ENCODE results near the gene ZNF747. TPM values are rescaled to one million over a fixed set of nuclear protein-coding genes. Genes with fewer than 3 reads are reported as not detected.

ZNF747 gene
- total RNA-seq, 2 experiments from 2014 or later: 10.4 to 11.8 TPM

GRCh38 chr16:30491229-30491628 is 43.4 kb downstream of the ZNF747 start:
- Mint-ChIP-seq H3K9me3 (no peaks in the 10 kb centered on the region), H3K36me3 (ENCODE audit: low read depth) (peaks cover 67% of the 10 kb centered on the region), H3K27me3 (no peaks in the 10 kb centered on the region), H3K4me3 (no peak overlapping the region), H3K27ac (peak overlapping the region; percentile 1), H3K4me1 (peaks cover 51% of the 10 kb centered on the region)
- ChIA-PET CTCF (interaction anchor here (0.6 to 1.6 kb wide), 8 partner anchors 16 to 420 kb away, joined by 3 to 5 read pairs (median 4); partner anchors contain the start of genes DCTPP1 and ZNF747), POLR2A (no interaction called here)
- no peak for DNase-seq

- Mint-ChIP-seq H3K27me3 (no peaks in the 10 kb centered on the region), H3K4me3 (no peak overlapping the region), H3K27ac (no peak overlapping the region), H3K36me3 (ENCODE audit: low read depth) (peaks cover 71% of the 10 kb centered on the region), H3K9me3 (no peaks in the 10 kb centered on the region), H3K4me1 (peaks cover 51% of the 10 kb centered on the region)
- ChIA-PET POLR2A (no interaction called here), CTCF (interaction anchor here (0.6 to 1.6 kb wide), 4 partner anchors 15 to 138 kb away, joined by 3 to 5 read pairs (median 4); partner anchors contain the start of gene DCTPP1)
- DNase-seq: no peak
These were observed 44.4 kb downstream of the ZNF747 start for GRCh38 chr16:30490210-30490609.

GRCh38 chr16:30488764-30489605 is 45.7 kb downstream of the ZNF747 start:
- Mint-ChIP-seq H3K27me3 (no peaks in the 10 kb centered on the region), H3K9me3 (no peaks in the 10 kb centered on the region), H3K4me1 (peaks cover 51% of the 10 kb centered on the region), H3K4me3 (no peak overlapping the region), H3K27ac (peak overlapping the region; percentile 19), H3K36me3 (ENCODE audit: low read depth) (peaks cover 69% of the 10 kb centered on the region)
- ChIA-PET CTCF (interaction anchor here (0.7 to 3.1 kb wide), 5 partner anchors 8 to 200 kb away, joined by 3 to 11 read pairs (median 3); no protein-coding TSS in a partner anchor), POLR2A (no interaction called here)
- DNase-seq: no peak

DNA sequence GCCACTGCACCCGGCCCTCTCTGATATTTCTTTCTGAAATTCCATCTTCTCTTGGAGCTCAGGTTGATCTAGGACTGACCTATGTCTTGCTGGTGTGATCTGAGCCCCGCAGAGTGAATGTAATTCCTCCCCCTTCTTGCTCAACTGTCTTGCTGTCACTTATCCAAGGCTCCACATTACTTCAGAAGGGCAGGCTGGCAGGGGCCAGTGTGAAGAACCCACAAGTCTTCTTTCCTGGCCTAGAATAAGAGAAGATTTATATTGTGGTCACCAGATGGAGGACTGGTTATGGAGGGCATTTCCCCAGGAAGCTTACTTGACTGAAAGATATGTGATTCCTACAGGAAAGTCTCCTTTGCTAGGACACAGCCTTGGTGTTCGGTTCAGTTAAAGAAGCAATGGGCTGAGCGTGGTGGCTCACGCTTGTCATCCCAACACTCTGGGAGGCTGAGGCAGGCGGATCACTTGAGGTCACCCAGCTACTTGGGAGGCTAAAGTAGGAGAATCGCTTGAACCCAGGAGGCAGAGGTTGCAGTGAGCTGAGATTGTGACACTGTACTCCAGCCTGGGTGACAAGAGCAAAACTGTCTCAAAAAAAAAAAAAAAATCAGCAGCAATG is 48.7 kb downstream of the ZNF747 start:
- no peaks in the 10 kb centered on the region for H3K9me3 Mint-ChIP-seq
- peaks cover 75% of the 10 kb centered on the region for H3K36me3 Mint-ChIP-seq (ENCODE audit: low read depth)
- no peak overlapping the region for H3K27ac Mint-ChIP-seq
- ChIA-PET POLR2A (no interaction called here), CTCF (interaction anchor here (0.7 to 3.1 kb wide), 5 partner anchors 9 to 56 kb away, joined by 3 to 11 read pairs (median 4); partner anchors contain the start of gene DCTPP1)
- no peak overlapping the region for H3K4me3 Mint-ChIP-seq
- DNase-seq: no peak
- H3K4me1 Mint-ChIP-seq: peaks cover 63% of the 10 kb centered on the region
- no peaks in the 10 kb centered on the region for H3K27me3 Mint-ChIP-seq

DNA sequence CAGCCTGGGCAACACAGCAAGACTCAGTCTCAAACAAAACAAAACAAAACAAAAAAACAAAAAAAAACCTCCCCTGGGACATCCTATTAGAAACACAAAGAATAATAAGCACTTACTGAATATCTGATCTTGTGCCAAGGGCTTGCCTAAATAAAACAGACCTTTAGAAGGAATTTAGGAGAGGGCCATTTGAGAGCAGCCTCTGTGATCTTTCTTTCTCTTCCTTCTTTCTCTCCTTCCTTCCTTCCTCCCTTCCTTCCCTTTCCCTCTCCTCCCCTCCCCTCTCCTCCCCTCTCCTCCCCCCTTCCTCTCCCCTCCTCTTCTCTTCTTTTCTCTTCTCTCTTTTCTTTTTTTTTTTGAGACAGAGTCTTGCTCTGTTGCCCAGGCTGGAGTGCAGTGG is 49.8 kb downstream of the ZNF747 start:
- CTCF ChIA-PET: interaction anchor here (2.2 kb wide), 1 partner anchor 55 kb away, joined by 5 read pairs; the partner anchor contains the start of gene DCTPP1
- H3K36me3 Mint-ChIP-seq (ENCODE audit: low read depth): peaks cover 75% of the 10 kb centered on the region
- DNase-seq: no peak
- no peaks in the 10 kb centered on the region for H3K27me3 Mint-ChIP-seq
- H3K27ac Mint-ChIP-seq: no peak overlapping the region
- peaks cover 63% of the 10 kb centered on the region for H3K4me1 Mint-ChIP-seq
- no peak overlapping the region for H3K4me3 Mint-ChIP-seq
- POLR2A ChIA-PET: interaction anchor here (0.8 kb wide), 1 partner anchor 11 kb away, joined by 3 read pairs; no protein-coding TSS in a partner anchor
- no peaks in the 10 kb centered on the region for H3K9me3 Mint-ChIP-seq

- peaks cover 65% of the 10 kb centered on the region for H3K4me1 Mint-ChIP-seq
- no peak for DNase-seq
- POLR2A ChIA-PET: no interaction called here
- no peaks in the 10 kb centered on the region for H3K27me3 Mint-ChIP-seq
- no peaks in the 10 kb centered on the region for H3K9me3 Mint-ChIP-seq
- peak overlapping the region; percentile 74 for H3K27ac Mint-ChIP-seq
- H3K36me3 Mint-ChIP-seq (ENCODE audit: low read depth): peaks cover 76% of the 10 kb centered on the region
- CTCF ChIA-PET: interaction anchor here (0.6 to 1.3 kb wide), 2 partner anchors 11 to 62 kb away, joined by 3 to 4 read pairs; no protein-coding TSS in a partner anchor
- H3K4me3 Mint-ChIP-seq: no peak overlapping the region
These were observed 52.3 kb downstream of the ZNF747 start for GRCh38 chr16:30482366-30482765.

DNA sequence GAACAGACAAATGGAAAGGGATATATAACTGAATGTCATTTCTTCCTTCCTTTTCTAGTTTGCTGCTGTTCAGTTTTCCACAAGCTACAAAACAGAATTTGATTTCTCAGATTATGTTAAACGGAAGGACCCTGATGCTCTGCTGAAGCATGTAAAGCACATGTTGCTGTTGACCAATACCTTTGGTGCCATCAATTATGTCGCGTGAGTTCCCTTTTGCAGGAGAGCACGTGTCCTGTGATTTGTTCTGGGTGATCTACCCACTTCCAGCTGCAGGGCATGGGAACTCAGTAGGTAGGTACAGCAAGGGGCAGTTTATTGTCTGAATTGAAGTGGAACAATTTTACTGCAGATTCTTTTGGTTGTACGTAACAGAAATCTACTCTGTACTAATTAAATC is 53.3 kb downstream of the ZNF747 start:
- Mint-ChIP-seq H3K27ac (no peak overlapping the region), H3K27me3 (no peaks in the 10 kb centered on the region), H3K4me1 (peaks cover 72% of the 10 kb centered on the region), H3K9me3 (no peaks in the 10 kb centered on the region), H3K4me3 (no peak overlapping the region), H3K36me3 (ENCODE audit: low read depth) (peaks cover 83% of the 10 kb centered on the region)
- ChIA-PET CTCF (interaction anchor here (0.7 to 2.2 kb wide), 9 partner anchors 12 to 129 kb away, joined by 3 to 9 read pairs (median 4); partner anchors contain the start of gene SEPHS2), POLR2A (interaction anchor here (0.6 to 0.7 kb wide), 2 partner anchors 17 to 23 kb away, joined by 3 to 4 read pairs; no protein-coding TSS in a partner anchor)
- no peak for DNase-seq

Small RNA genes within 50 kb of the gene (microRNA-seq; reads per million reads assigned to microRNA genes)
- 226 reads per million, percentile 78 among the genes with 10 or more reads in this experiment for gene MIR4518 (ENCODE audit: borderline microRNAs expressed, borderline replicate concordance)

Other genes starting within 250 kb of the ZNF747 start
- gene CD2BP2, start 179.6 kb downstream of the ZNF747 start, total RNA-seq: 10 to 100 TPM; 51.8 to 65.0 TPM
- gene TBC1D10B, start 164.4 kb downstream of the ZNF747 start, total RNA-seq: 10 to 100 TPM; 63.9 to 69.9 TPM
- not detected for gene MYL11, start 160.1 kb downstream of the ZNF747 start, total RNA-seq
- 100 to 1,000 TPM; 383 to 413 TPM for gene SEPTIN1, start 152.3 kb downstream of the ZNF747 start, total RNA-seq
- 10 to 100 TPM; 13.7 to 13.9 TPM for gene ZNF48, start 139.4 kb downstream of the ZNF747 start, total RNA-seq
- 1 to 10 TPM; 3.4 to 3.7 TPM for gene ZNF771, start 127.3 kb downstream of the ZNF747 start, total RNA-seq
- 10 to 100 TPM; 48.4 to 51.4 TPM for gene DCTPP1, start 104.8 kb downstream of the ZNF747 start, total RNA-seq
- gene SEPHS2, start 89.0 kb downstream of the ZNF747 start, total RNA-seq: 10 to 100 TPM; 52.2 to 58.9 TPM
- 100 to 1,000 TPM; 521 to 598 TPM for gene ITGAL, start 62.1 kb downstream of the ZNF747 start, total RNA-seq
- gene ZNF768, start 8.3 kb downstream of the ZNF747 start, total RNA-seq: 1 to 10 TPM; 1.9 to 2.6 TPM
- 10 to 100 TPM; 17.5 to 18.2 TPM for gene ZNF764, start 23.5 kb upstream of the ZNF747 start, total RNA-seq
- 10 to 100 TPM; 13.3 to 13.8 TPM for gene ZNF688, start 36.9 kb upstream of the ZNF747 start, total RNA-seq
- 10 to 100 TPM; 17.0 to 18.3 TPM for gene ZNF785, start 50.8 kb upstream of the ZNF747 start, total RNA-seq
- 10 to 100 TPM; 12.8 to 13.8 TPM for gene ZNF689, start 75.5 kb upstream of the ZNF747 start, total RNA-seq
- gene PRR14, start 116.1 kb upstream of the ZNF747 start, total RNA-seq: 10 to 100 TPM; 78.6 to 80.1 TPM
- 100 to 1,000 TPM in 1 of 2 experiments, 10 to 100 TPM in 1; 88.9 to 109 TPM for gene FBRS, start 123.6 kb upstream of the ZNF747 start, total RNA-seq
- 10 to 100 TPM; 81.7 to 86.1 TPM for gene SRCAP, start 164.3 kb upstream of the ZNF747 start, total RNA-seq
- 10 to 100 TPM; 41.1 to 43.4 TPM for gene PHKG2, start 213.6 kb upstream of the ZNF747 start, total RNA-seq
- 1 to 10 TPM; 2.2 to 3.0 TPM for gene CFAP119, start 227.2 kb upstream of the ZNF747 start, total RNA-seq
- 100 to 1,000 TPM in 1 of 2 experiments, 10 to 100 TPM in 1; 81.9 to 101 TPM for gene RNF40, start 227.5 kb upstream of the ZNF747 start, total RNA-seq